Uterus (tissue), 2 donors: Measurements from ENCODE around the gene SMARCAL1.

Experiments
- CTCF ChIP-seq, 4 experiments: fragments of 200-600 bp in 2 of 4; fragments of 450-650 bp in 2 of 4; sonication (generic) in 2 of 4; IDR thresholded peaks; one replicate each; pipeline ENCODE4 v1.5.1; 2016 to 2019; ENCODE audit warnings: antibody characterized with exemption in 4 of 4, mild to moderate bottlenecking in 2 of 4, moderate library complexity in 1 of 4
- POLR2A ChIP-seq, 2 donors: fragments of 450-650 bp; IDR thresholded peaks; one replicate each; pipeline ENCODE4 v1.6.1; 2016; ENCODE audit warnings: antibody characterized with exemption in 2 of 2, mild to moderate bottlenecking in 1 of 2, moderate library complexity in 1 of 2

- TF ChIP-seq CTCF (IDR thresholded peaks at IDR 0.05) (no peak), POLR2A (IDR thresholded peaks at IDR 0.05) (no peak)
Measured at GRCh38 chr2:216372761-216373291, 39.5 kb upstream of the SMARCAL1 start.
